ENCODE data around the gene SGO2. TPM values are rescaled to one million over a fixed set of nuclear protein-coding genes. Genes with fewer than 3 reads are reported as not detected.

Gene SGO2
- total RNA-seq, 1 experiment from 2014 or later = 14.2 TPM

- Mint-ChIP-seq H3K27me3 (ENCODE audit: insufficient read depth, unreplicated experiment) (no peaks in the 10 kb centered on the region), H3K9me3 (ENCODE audit: unreplicated experiment) (no peaks in the 10 kb centered on the region), H3K4me1 (ENCODE audit: insufficient read depth, unreplicated experiment) (peaks cover 47% of the 10 kb centered on the region), H3K36me3 (ENCODE audit: insufficient read depth, unreplicated experiment) (peaks cover 21% of the 10 kb centered on the region), H3K27ac (ENCODE audit: low read depth, unreplicated experiment) (no peak overlapping the region), H3K4me3 (ENCODE audit: unreplicated experiment) (no peak overlapping the region)
- BruUV-seq (replicated peaks) = no TSS peak
- intact Hi-C loops (cut with micrococcal nuclease) = no loop called here
- POLR2A ChIA-PET = interaction anchor here (0.5 to 1.3 kb wide), 4 partner anchors 11 to 257 kb away, joined by 3 to 4 read pairs (median 3); no protein-coding TSS in a partner anchor
- CTCF ChIA-PET = interaction anchor here (0.6 to 1.7 kb wide), 2 partner anchors 81 to 83 kb away, joined by 3 to 4 read pairs; no protein-coding TSS in a partner anchor
- TF ChIP-seq CTCF (IDR thresholded peaks at IDR 0.05; ENCODE audit: unreplicated experiment) = no peak
- DNase-seq (ENCODE audit: unreplicated experiment) = no peak
These were observed 94.8 kb downstream of the SGO2 start for GRCh38 chr2:200620606-200621390.

GRCh38 chr2:200622106-200622505 is 96.1 kb downstream of the SGO2 start:
- TF ChIP-seq CTCF (IDR thresholded peaks at IDR 0.05; ENCODE audit: unreplicated experiment) = no peak
- ChIA-PET CTCF (interaction anchor here (0.8 to 2.7 kb wide), 3 partner anchors 44 to 80 kb away, joined by 3 to 9 read pairs (median 3); no protein-coding TSS in a partner anchor), POLR2A (no interaction called here)
- Mint-ChIP-seq H3K4me3 (ENCODE audit: unreplicated experiment) (no peak overlapping the region), H3K27me3 (ENCODE audit: insufficient read depth, unreplicated experiment) (no peaks in the 10 kb centered on the region), H3K9me3 (ENCODE audit: unreplicated experiment) (no peaks in the 10 kb centered on the region), H3K27ac (ENCODE audit: low read depth, unreplicated experiment) (no peak overlapping the region), H3K4me1 (ENCODE audit: insufficient read depth, unreplicated experiment) (peaks cover 58% of the 10 kb centered on the region), H3K36me3 (ENCODE audit: insufficient read depth, unreplicated experiment) (peaks cover 14% of the 10 kb centered on the region)
- DNase-seq (ENCODE audit: unreplicated experiment) = no peak
- intact Hi-C loops (cut with micrococcal nuclease) = no loop called here
- no TSS peak for BruUV-seq (replicated peaks)

GRCh38 chr2:200624026-200624425 is 98.0 kb downstream of the SGO2 start:
- intact Hi-C loops (cut with micrococcal nuclease) = no loop called here
- Mint-ChIP-seq H3K4me3 (ENCODE audit: unreplicated experiment) (no peak overlapping the region), H3K4me1 (ENCODE audit: insufficient read depth, unreplicated experiment) (peaks cover 50% of the 10 kb centered on the region), H3K27ac (ENCODE audit: low read depth, unreplicated experiment) (peak overlapping the region; percentile 71), H3K36me3 (ENCODE audit: insufficient read depth, unreplicated experiment) (peaks cover 8% of the 10 kb centered on the region), H3K27me3 (ENCODE audit: insufficient read depth, unreplicated experiment) (no peaks in the 10 kb centered on the region), H3K9me3 (ENCODE audit: unreplicated experiment) (no peaks in the 10 kb centered on the region)
- ChIA-PET POLR2A (interaction anchor here (1.1 to 5.5 kb wide), 2 partner anchors 8 to 10 kb away, joined by 3 to 32 read pairs; no protein-coding TSS in a partner anchor), CTCF (interaction anchor here (0.6 to 2.7 kb wide), 3 partner anchors 78 to 362 kb away, joined by 3 to 9 read pairs (median 4); no protein-coding TSS in a partner anchor)
- no TSS peak for BruUV-seq (replicated peaks)
- TF ChIP-seq CTCF (IDR thresholded peaks at IDR 0.05; ENCODE audit: unreplicated experiment) = no peak
- DNase-seq (ENCODE audit: unreplicated experiment) = no peak

GRCh38 chr2:200624658-200625057 is 98.7 kb downstream of the SGO2 start:
- ChIA-PET POLR2A (interaction anchor here (1.1 to 5.5 kb wide), 3 partner anchors 9 to 10 kb away, joined by 3 to 32 read pairs (median 4); no protein-coding TSS in a partner anchor), CTCF (interaction anchor here (1.1 kb wide), 1 partner anchor 86 kb away, joined by 4 read pairs; no protein-coding TSS in a partner anchor)
- Mint-ChIP-seq H3K4me3 (ENCODE audit: unreplicated experiment) (no peak overlapping the region), H3K9me3 (ENCODE audit: unreplicated experiment) (no peaks in the 10 kb centered on the region), H3K4me1 (ENCODE audit: insufficient read depth, unreplicated experiment) (peaks cover 44% of the 10 kb centered on the region), H3K36me3 (ENCODE audit: insufficient read depth, unreplicated experiment) (peaks cover 8% of the 10 kb centered on the region), H3K27ac (ENCODE audit: low read depth, unreplicated experiment) (peak overlapping the region; percentile 88), H3K27me3 (ENCODE audit: insufficient read depth, unreplicated experiment) (no peaks in the 10 kb centered on the region)
- TF ChIP-seq CTCF (IDR thresholded peaks at IDR 0.05; ENCODE audit: unreplicated experiment) = no peak
- intact Hi-C loops (cut with micrococcal nuclease) = no loop called here
- DNase-seq (ENCODE audit: unreplicated experiment) = no peak
- BruUV-seq (replicated peaks) = no TSS peak
